Right hindlimb (tissue), 1 donor: ENCODE results near the gene TTLL11.

Experiments
- DNase-seq: peaks from one replicate; pipeline ENCODE4 v3.0.0-alpha.2; 2018

The TTLL11 gene, protein sequence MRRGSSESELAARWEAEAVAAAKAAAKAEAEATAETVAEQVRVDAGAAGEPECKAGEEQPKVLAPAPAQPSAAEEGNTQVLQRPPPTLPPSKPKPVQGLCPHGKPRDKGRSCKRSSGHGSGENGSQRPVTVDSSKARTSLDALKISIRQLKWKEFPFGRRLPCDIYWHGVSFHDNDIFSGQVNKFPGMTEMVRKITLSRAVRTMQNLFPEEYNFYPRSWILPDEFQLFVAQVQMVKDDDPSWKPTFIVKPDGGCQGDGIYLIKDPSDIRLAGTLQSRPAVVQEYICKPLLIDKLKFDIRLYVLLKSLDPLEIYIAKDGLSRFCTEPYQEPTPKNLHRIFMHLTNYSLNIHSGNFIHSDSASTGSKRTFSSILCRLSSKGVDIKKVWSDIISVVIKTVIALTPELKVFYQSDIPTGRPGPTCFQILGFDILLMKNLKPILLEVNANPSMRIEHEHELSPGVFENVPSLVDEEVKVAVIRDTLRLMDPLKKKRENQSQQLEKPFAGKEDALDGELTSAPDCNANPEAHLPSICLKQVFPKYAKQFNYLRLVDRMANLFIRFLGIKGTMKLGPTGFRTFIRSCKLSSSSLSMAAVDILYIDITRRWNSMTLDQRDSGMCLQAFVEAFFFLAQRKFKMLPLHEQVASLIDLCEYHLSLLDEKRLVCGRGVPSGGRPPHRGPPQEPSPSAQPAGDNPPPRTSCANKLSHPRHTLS

DNA sequence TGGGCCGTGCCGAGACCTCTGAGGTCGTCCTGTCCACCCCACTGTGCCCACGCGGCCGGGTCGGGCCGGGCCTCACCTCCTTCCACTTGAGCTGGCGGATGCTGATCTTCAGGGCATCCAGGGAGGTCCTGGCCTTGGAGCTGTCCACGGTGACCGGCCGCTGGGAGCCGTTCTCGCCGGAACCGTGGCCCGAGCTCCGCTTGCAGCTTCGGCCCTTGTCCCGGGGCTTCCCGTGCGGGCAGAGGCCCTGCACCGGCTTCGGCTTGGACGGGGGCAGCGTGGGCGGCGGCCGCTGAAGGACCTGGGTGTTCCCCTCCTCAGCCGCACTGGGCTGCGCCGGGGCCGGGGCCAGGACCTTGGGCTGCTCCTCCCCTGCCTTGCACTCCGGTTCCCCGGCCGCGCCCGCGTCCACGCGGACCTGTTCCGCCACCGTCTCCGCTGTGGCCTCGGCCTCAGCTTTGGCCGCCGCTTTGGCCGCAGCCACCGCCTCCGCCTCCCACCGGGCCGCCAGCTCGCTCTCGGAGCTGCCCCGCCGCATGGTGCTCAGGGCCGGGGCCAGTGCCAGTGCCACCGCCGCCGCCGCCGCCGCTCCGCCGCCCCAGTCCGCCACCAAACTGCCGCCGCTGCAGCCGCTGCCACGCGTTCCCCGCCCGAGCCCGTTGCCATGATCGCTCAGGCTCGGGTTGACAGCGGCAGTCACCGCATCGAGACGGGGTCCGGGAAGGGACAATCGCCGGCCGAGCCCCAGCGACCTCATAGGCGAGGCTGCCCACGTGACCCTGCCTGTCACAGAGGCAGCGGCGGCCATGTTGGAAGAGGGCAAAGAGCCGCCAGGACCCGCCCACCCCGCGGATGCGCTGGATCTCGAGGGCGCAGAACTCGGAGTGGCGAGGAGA, at the start of gene TTLL11:
Gene TTLL11, minus strand, starts transcription at position 698 of the 896 bp plus-strand sequence. Its CDS starts 160 bp downstream, at position 538.
- DNase-seq: peak; percentile 97

DNA sequence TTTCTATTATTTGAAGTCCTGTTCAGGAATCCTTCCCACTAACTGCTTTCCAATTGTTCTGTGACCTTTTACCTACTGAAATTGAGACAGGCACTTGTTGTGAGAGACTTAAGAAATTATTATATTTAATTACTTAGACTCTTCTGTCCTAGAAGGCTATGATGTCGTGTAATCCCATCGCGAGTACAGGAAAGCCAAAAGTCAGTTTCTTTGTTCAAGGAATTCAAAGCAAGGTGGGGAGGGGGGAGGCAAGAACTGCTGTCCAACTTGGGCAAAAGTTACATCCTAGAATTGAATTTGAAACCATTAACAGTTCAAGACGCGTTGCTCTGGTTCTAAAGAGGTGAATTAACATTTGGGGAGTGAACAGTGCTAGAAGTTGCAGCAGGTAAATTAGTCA, 48.6 kb upstream of the TTLL11 start:
- no peak for DNase-seq

DNA sequence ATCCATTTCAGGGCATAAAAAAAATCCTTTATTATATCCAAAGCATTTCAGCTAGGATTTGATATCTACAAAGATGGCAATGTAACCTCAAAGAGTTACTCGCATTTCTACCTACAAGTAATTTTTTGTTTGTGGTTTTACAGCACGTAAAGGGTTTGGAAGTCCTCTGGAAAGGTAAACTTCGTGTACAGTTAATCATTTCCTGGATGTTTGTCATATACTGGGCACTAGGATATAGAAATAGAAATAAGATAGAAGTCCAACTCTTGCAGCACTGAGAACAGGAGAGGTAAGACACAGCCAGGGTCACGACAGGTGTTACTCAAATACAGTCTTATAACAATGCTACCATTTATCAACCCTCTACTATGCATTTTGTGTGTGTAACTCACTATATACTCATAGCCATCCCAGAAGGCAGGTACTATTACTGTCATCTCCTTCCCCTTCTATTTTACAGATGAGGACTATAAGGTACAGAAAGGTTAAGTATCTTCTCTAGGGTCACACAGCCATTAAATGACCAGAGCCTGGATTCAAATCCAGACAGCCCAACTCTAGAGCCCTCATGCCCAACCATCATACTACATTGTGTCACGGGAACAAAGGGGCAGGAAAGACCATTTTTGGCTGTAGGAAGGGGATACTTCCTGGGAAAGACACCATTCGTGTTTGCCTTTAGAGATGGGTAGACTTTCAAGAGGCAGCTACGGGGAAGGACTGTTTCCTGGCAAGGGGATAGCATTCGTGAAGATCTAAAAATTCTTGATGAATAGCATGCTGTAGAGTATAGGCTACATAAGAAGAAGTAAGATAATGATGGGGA, 47.5 kb upstream of the TTLL11 start:
- no peak for DNase-seq

DNA sequence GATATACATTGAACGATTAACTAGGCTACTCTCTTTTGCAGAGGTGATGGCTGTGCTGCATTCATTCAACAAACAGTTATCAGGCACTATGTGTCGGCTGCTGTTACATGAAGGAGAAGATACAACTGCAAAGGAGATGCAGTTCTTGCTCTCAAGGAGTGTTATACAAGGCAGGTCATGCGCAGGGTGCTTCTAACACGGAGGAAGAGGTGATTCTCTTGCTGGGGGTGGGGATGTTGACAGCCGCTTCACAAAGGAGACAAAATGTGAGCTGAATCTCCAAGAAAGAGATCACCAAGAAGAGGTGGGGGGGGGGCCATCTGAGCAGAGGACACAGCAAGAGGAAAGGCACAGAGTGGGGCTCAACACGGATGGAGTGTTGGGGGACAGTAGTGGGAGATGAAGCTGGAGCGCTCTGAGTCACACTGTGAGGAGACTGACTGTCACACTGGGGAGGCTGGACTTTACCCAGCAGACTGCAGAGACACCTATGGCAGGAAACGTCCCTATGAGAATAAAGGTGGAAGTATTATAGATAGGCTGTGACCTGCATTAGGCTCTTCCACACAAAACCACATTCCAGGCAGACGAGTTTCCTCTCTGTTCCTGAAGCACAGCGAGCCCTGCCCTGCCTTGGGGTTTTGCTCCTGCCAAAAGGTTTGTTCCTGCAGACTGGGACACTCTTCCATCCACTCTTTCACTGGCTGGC, 45.6 kb upstream of the TTLL11 start:
- no peak for DNase-seq

DNA sequence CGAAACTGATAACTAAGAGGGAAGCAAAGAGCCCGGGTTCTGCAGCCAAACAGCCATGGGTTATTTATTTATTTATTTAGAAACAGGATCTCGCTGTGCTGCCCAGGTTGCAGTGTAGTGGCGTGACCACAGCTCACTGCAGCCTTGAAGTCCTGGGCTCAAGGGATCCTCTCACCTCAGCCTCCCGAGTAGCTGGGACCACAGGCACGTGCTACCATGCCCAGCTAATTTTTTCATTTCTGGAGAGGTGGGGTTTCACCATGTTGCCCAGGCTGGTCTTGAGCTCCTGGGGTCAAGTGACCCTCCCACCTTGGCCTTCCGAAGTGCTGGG, 42.4 kb upstream of the TTLL11 start:
- DNase-seq: no peak

DNA sequence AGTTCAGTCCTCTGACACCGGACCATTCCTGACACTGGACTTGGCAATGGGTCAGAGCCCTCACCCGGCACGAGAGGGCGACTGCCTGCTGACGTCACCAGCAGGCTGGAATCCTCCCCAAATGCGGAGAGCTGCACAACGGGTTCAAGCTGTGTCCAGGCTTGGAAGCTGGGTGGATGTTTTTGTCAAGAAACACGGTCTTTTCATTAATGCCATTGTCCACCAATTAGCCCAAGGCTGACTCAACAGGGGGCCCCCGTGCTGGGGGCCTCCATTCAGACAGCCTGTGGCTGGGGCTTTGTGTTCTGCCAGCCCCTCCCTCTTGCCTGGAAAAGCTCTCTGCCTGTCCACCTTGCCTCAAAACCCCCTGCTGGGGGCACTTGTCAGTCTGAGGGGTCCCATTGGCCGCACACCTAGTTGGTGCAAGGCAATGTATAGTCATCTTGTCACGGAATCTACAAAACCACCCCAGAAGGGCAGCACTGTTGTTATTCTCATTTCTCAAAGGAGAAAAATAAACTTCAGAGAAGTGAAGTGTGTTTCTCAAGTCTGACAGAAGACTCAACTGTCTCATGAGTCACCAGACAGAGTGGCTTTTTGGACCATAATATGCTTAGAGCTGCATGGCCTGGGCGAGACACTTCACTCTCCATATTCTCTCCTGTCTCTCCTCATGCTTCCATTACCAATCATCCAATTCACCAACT, 41.9 kb upstream of the TTLL11 start:
- DNase-seq: no peak

DNA sequence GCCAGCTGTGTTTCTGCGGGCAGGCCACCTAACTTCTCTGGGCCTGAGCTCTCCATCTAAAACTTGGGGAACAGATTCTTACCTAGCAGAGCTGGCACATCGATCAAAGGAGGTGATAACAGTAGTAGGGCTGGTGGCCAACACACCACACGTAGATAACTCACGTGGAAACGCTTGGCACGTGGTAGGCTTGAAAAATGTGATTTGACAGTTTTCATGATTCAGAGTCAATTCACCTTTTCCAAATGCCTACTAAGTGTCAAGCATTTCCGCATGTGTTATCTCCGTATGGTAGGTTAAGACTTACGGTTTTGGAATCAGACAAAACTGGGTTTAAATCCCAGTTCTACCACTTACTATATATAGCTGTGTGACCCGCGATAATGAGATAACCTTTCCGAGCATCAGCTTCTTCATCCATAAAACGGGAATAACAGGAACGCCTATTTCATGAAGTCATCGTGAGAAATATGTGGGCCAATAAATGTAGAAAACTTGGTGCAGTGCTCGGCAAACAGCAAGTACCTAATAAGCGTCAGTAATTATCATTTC, 41.0 kb upstream of the TTLL11 start:
- DNase-seq: no peak

DNA sequence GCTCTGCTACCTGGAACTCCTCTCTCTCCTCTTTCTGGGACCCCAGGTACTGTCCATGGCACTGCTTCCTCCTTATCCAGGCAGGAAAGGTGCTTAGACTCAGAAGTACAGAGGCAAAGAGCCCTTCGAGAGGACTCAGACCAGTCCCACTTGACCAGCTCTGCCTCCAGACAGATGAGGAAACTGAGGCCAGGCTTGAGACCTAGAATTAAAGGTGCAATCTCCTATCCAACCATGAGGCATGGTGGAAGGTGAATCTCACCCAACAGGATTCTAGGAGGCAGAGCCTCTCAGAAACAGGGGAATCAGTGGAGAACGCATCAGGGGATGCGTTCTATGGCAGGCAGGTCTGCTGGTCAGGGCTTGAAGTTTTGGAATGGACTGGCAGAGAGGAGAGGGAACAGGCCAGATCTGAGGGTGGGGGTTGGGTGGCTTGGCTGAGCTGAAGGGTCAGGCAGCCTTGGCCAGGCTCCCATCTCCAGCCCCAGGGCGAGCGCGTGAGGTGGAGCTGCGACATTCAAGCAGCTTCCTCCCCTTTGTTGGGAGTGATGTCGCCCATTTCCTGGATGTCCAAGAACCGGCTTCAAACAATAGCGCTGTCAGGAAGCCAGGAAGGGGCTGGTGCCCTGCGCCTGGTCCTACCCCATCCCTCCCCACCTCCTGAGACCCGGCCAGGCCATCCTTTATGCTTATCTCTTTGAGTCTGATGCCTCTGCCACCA, 40.3 kb upstream of the TTLL11 start:
- no peak for DNase-seq

DNA sequence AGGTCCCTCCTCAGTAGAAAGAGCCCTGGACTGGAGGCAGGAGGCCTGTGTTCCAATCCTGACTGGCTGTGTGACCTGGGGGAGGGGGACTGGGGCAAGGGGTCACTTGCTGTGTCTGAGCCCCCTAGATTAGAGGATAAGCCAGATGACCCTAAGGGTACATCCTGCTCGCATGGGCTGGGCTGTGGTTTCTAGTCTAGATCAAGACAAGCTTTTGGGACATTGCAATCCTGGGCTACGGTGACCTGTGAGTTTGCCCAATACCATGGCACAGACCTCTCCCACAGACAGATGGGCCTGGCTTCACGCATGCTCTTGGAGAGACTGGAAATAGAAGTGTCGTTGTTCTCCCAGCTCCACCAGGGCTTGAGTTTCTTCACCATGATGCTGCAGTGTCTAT, 39.4 kb upstream of the TTLL11 start:
- DNase-seq: no peak

DNA sequence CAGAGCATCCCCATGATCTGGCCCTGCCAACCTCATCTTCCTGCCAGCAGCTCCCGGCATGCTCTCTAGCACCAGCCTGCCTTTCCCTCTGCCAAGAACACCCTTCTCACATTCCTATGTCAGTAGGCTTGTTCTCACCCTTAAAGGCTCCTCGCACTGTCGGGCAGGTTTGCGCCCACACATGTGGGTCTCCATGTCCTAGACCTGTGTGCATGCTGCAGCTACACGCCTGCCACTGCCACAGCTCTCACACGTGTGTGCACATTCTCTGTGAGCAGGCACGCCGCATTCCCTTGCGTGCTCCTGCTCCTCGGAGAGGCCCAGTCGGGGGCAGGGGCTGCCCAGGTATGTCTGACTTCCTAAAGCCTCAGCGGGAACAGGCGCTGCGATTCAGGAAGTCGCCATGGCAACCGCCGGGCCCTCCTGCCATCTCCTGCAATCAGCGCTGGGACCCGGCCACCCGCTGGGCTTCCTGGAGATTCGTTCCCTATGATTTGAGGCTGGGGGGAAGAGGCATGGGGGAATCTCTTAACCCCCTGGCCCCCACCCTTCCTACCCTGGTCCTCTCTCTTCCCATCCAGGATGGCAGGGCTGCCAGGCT, 38.4 kb upstream of the TTLL11 start:
- DNase-seq: peak; percentile 52

DNA sequence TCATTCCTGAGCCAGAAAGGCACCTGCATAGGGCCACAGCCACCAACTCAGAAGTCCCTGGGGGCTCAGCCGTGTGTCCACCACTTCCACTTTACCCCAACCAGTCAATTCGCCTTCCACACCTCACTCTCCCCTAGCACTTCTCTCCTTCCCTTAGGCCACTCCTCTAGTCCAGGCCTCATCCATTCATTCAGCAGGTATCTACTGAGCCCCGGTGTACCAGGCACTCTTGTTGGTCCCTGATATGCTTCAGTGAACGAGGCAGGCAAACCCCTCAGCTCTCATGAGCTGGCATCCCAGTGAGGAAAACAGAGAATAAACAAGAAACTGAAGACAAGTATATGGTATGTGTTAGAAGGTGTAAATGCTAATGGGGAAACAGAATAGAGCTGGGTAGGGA, 37.7 kb upstream of the TTLL11 start:
- no peak for DNase-seq

DNA sequence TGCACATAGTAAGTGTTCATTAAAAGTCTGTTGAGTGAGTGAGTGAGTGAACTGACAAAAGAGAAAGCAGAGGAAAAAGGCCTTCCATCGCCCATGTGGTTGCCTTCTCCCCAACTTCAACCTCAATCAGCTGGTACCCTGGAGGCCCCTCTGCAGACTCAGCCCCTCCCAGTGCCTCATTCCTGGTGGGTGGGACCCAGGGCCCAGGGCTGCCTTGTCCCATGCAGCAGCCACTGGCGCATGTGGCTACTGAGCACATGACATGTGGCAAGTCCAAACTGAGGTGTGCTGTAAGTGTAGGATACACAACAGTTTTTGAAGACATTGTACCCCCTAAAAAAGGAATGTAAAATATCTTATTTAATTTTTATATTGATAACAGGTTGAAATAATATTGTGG, 36.9 kb upstream of the TTLL11 start:
- no peak for DNase-seq

DNA sequence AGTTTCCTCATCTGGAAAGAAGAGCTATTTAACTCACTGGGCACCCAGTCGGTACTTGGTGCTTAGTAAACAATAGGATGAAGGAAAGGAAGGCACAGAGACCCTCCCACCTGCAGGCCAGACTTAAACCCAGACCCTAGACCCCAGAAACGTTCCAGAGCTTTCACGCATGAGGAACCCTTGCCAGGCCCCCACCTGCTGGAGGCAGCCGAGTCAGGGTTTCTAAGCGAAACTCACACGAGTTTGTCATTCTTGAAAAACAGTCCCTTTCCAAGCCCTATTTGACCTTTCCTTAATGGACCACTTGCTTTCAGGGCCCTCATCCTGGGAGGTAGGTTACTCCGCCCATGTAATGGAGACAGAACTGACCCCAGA, 35.8 kb upstream of the TTLL11 start:
- DNase-seq: no peak

DNA sequence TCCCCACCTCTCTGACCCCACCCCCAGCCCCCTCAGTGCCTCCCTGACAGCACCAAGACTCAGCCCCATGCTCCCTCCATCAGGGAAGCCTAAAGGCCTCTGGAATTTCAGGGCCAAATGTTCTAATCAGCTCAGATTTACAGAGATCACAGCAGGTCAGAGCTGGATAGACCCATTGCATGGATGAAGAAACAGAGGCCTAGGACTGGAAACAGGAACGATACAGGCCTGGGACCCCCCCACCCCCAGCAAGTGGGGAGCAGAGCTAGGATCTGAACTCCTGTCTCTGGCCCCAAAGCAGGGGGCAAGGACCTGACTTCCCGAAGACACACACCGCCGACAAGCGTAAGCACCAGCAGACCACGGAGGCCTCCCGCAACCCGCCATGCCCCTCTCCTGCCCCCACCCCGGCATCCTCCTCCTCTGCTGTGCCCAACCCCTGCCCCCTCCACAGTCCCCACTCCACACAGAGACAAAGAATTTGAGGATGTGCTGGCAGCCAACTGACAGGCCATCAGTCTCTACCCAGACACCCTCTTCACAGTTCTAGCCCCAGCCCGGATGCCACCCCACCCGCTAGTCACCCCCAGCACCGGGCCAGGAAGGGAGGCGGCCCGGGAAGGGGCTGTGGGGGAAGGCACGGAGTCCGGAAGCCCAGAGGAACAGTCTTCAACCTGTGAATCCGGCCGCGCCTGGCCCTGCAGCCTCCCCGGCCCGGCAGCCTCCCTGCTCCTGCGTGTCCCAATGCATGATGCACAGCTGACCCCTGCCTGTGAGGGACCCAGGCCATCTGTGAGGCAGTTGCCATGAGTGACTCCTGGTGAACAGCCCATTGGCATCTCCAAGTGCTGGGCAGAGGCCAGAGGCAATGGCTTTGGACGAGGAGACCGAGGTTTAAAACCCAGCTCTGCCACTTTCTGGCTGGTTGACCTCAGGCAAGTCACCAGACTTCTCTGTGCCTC, 35.2 kb upstream of the TTLL11 start:
- DNase-seq: no peak

DNA sequence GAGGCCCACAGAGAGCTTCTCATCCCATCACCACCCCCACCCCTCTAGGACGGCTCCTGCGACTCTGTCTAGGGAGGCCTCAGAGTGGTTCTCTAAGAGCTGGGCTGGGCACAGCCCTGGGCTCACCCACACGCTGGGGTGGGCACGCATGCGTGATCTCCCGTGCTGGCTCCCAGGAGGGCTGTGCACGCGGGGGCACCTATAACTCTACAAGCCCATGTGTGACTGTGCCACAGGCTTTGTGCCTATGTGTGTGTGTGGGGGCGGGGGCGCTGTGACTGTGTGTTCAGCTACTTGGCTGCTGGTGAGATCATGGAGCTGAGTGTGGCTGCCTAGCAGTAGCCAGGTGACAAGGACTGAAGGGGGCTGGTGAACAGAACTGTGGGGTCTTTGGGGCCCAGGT, 34.3 kb upstream of the TTLL11 start:
- DNase-seq: no peak

DNA sequence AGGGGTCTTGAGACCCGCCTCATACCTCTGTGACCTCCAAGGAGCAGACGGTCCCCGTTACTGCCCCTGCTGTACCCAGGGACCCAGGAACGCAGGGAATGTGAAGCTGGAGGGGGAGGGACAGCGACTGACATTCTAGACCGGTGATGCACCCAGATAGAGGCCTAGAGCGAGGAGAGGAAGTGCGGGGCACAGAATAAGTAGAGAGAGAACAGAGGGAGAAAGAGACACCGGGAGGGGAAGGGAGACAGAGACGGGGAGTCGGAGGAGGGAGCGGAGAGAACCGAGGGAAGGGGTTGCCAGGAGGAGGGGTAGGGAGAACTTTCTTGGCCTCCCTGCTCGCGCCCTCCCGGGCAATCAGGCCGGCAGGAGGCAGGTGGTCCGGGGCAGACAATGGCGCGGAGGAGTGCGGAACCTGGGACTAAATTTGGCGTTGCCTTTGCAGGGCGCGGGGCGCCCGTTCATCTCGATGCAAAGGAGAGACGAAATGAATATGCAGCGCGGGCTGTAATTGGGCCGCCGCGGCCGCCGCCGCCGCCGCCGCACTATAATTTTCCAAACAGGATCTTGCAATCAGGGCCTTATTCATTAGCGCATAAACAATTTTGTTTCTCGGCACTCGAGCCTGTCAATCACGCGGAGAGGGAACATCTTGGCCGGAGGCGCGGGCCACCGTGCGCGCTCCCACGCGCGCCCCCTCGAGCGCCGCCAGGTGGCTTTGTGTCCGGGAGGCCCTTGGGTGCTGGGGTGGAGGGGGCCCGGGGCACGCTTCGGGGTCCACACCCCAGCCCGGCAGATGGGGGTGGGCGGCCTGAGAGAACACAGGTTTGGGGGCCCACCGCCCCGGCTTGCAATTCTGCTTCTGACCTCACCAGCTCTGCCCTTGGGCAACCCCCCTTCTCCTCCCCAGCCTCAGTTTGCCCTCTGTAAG, 33.5 kb upstream of the TTLL11 start:
- DNase-seq: no peak
